ENCODE measurements around the gene ZMYND12.
"Not testable (repeated sequence)": the region's sequence is repeated elsewhere in the genome, so short reads cannot be mapped to it uniquely, and the experiment has no call there.

ZMYND12 gene

GRCh38 chr1:42456010-42456753, at the start of gene ZMYND12, which contains the start of gene PPCS:
Gene ZMYND12, minus strand, starts transcription at chr1:42456022. Its CDS starts 25 bp downstream, at chr1:42455997.
Gene PPCS, plus strand, starts transcription at chr1:42456543. Its CDS starts 23 bp downstream, at chr1:42456566.
- no peaks in the 10 kb centered on the region for H3K9me3 Mint-ChIP-seq
- H3K4me3 Mint-ChIP-seq: peak within 1 kb of the TSS; percentile 97
- peaks cover 28% of the 10 kb centered on the region for H3K36me3 Mint-ChIP-seq (ENCODE audit: low read depth)
- H3K27me3 Mint-ChIP-seq (ENCODE audit: low read depth): no peaks in the 10 kb centered on the region
- H3K4me1 Mint-ChIP-seq (ENCODE audit: low read depth): peaks cover 20% of the 10 kb centered on the region
- H3K27ac Mint-ChIP-seq: peak within 1 kb of the TSS; percentile 98

- Mint-ChIP-seq H3K4me3 (no peak overlapping the region), H3K9me3 (peaks cover 34% of the 10 kb centered on the region), H3K36me3 (ENCODE audit: low read depth) (peaks cover 2% of the 10 kb centered on the region), H3K27ac (no peak overlapping the region), H3K27me3 (ENCODE audit: low read depth) (no peaks in the 10 kb centered on the region), H3K4me1 (ENCODE audit: low read depth) (no peaks in the 10 kb centered on the region)
These were observed 48.8 kb upstream of the ZMYND12 start for GRCh38 chr1:42504535-42505128.

- not testable (repeated sequence) for H3K4me3 Mint-ChIP-seq; H3K27ac Mint-ChIP-seq; H3K4me1 Mint-ChIP-seq (ENCODE audit: low read depth); H3K36me3 Mint-ChIP-seq (ENCODE audit: low read depth); H3K27me3 Mint-ChIP-seq (ENCODE audit: low read depth)
- peaks cover 28% of the 10 kb centered on the region for H3K9me3 Mint-ChIP-seq
These were observed 46.2 kb upstream of the ZMYND12 start for GRCh38 chr1:42502031-42502430.

- Mint-ChIP-seq H3K4me1 (ENCODE audit: low read depth) (no peaks in the 10 kb centered on the region), H3K27ac (no peak overlapping the region), H3K9me3 (no peaks in the 10 kb centered on the region), H3K4me3 (no peak overlapping the region), H3K36me3 (ENCODE audit: low read depth) (no peaks in the 10 kb centered on the region), H3K27me3 (ENCODE audit: low read depth) (no peaks in the 10 kb centered on the region)
These were observed 34.4 kb upstream of the ZMYND12 start for GRCh38 chr1:42490237-42490636.

- Mint-ChIP-seq H3K36me3 (ENCODE audit: low read depth) (no peaks in the 10 kb centered on the region), H3K4me1 (ENCODE audit: low read depth) (no peaks in the 10 kb centered on the region), H3K27ac (no peak overlapping the region), H3K4me3 (no peak overlapping the region), H3K27me3 (ENCODE audit: low read depth) (no peaks in the 10 kb centered on the region), H3K9me3 (no peaks in the 10 kb centered on the region)
These were observed 28.6 kb upstream of the ZMYND12 start for GRCh38 chr1:42484382-42484781.

GRCh38 chr1:42482635-42483153, 26.9 kb upstream of the ZMYND12 start:
- no peaks in the 10 kb centered on the region for H3K4me1 Mint-ChIP-seq (ENCODE audit: low read depth)
- H3K4me3 Mint-ChIP-seq: no peak overlapping the region
- no peak overlapping the region for H3K27ac Mint-ChIP-seq
- H3K27me3 Mint-ChIP-seq (ENCODE audit: low read depth): no peaks in the 10 kb centered on the region
- H3K9me3 Mint-ChIP-seq: no peaks in the 10 kb centered on the region
- H3K36me3 Mint-ChIP-seq (ENCODE audit: low read depth): no peaks in the 10 kb centered on the region

GRCh38 chr1:42480921-42481320, 25.1 kb upstream of the ZMYND12 start:
- Mint-ChIP-seq H3K27ac (no peak overlapping the region), H3K4me3 (no peak overlapping the region), H3K4me1 (ENCODE audit: low read depth) (no peaks in the 10 kb centered on the region), H3K27me3 (ENCODE audit: low read depth) (peaks cover 2% of the 10 kb centered on the region), H3K9me3 (no peaks in the 10 kb centered on the region), H3K36me3 (ENCODE audit: low read depth) (no peaks in the 10 kb centered on the region)

GRCh38 chr1:42479621-42480020, 23.8 kb upstream of the ZMYND12 start:
- H3K27me3 Mint-ChIP-seq (ENCODE audit: low read depth): peaks cover 7% of the 10 kb centered on the region
- no peaks in the 10 kb centered on the region for H3K36me3 Mint-ChIP-seq (ENCODE audit: low read depth)
- H3K4me3 Mint-ChIP-seq: no peak overlapping the region
- H3K4me1 Mint-ChIP-seq (ENCODE audit: low read depth): no peaks in the 10 kb centered on the region
- H3K27ac Mint-ChIP-seq: no peak overlapping the region
- H3K9me3 Mint-ChIP-seq: no peaks in the 10 kb centered on the region

GRCh38 chr1:42477775-42478174, 22.0 kb upstream of the ZMYND12 start:
- no peak overlapping the region for H3K27ac Mint-ChIP-seq
- H3K27me3 Mint-ChIP-seq (ENCODE audit: low read depth): peaks cover 7% of the 10 kb centered on the region
- no peaks in the 10 kb centered on the region for H3K4me1 Mint-ChIP-seq (ENCODE audit: low read depth)
- no peak overlapping the region for H3K4me3 Mint-ChIP-seq
- no peaks in the 10 kb centered on the region for H3K36me3 Mint-ChIP-seq (ENCODE audit: low read depth)
- H3K9me3 Mint-ChIP-seq: no peaks in the 10 kb centered on the region

- not testable (repeated sequence) for H3K27ac Mint-ChIP-seq; H3K4me1 Mint-ChIP-seq (ENCODE audit: low read depth); H3K27me3 Mint-ChIP-seq (ENCODE audit: low read depth); H3K36me3 Mint-ChIP-seq (ENCODE audit: low read depth); H3K4me3 Mint-ChIP-seq; H3K9me3 Mint-ChIP-seq
These were observed 21.5 kb upstream of the ZMYND12 start for GRCh38 chr1:42477354-42477753.

GRCh38 chr1:42476605-42477004, 20.8 kb upstream of the ZMYND12 start:
- H3K27me3 Mint-ChIP-seq (ENCODE audit: low read depth): peaks cover 7% of the 10 kb centered on the region
- no peaks in the 10 kb centered on the region for H3K4me1 Mint-ChIP-seq (ENCODE audit: low read depth)
- H3K4me3 Mint-ChIP-seq: no peak overlapping the region
- no peaks in the 10 kb centered on the region for H3K9me3 Mint-ChIP-seq
- no peak overlapping the region for H3K27ac Mint-ChIP-seq
- no peaks in the 10 kb centered on the region for H3K36me3 Mint-ChIP-seq (ENCODE audit: low read depth)

- no peaks in the 10 kb centered on the region for H3K9me3 Mint-ChIP-seq
- H3K36me3 Mint-ChIP-seq (ENCODE audit: low read depth): no peaks in the 10 kb centered on the region
- H3K4me1 Mint-ChIP-seq (ENCODE audit: low read depth): no peaks in the 10 kb centered on the region
- no peak overlapping the region for H3K4me3 Mint-ChIP-seq
- no peak overlapping the region for H3K27ac Mint-ChIP-seq
- H3K27me3 Mint-ChIP-seq (ENCODE audit: low read depth): peaks cover 13% of the 10 kb centered on the region
These were observed 13.9 kb upstream of the ZMYND12 start for GRCh38 chr1:42469727-42470126.

GRCh38 chr1:42466030-42466429, 10.2 kb upstream of the ZMYND12 start:
- no peaks in the 10 kb centered on the region for H3K9me3 Mint-ChIP-seq
- no peak overlapping the region for H3K4me3 Mint-ChIP-seq
- no peak overlapping the region for H3K27ac Mint-ChIP-seq
- H3K27me3 Mint-ChIP-seq (ENCODE audit: low read depth): peaks cover 24% of the 10 kb centered on the region
- H3K4me1 Mint-ChIP-seq (ENCODE audit: low read depth): peaks cover 20% of the 10 kb centered on the region
- no peaks in the 10 kb centered on the region for H3K36me3 Mint-ChIP-seq (ENCODE audit: low read depth)

GRCh38 chr1:42463921-42464320, 8.1 kb upstream of the ZMYND12 start:
- Mint-ChIP-seq H3K27ac (peak overlapping the region; percentile 4), H3K36me3 (ENCODE audit: low read depth) (peaks cover 16% of the 10 kb centered on the region)

More at GRCh38 chr1:42463921-42464320, 8.1 kb upstream of the ZMYND12 start:
- Mint-ChIP-seq H3K4me3 (peak overlapping the region; percentile 49), H3K4me1 (ENCODE audit: low read depth) (peaks cover 20% of the 10 kb centered on the region), H3K27me3 (ENCODE audit: low read depth) (peaks cover 15% of the 10 kb centered on the region), H3K9me3 (no peaks in the 10 kb centered on the region)
